Gastrocnemius medialis (tissue), 4 donors: ENCODE data around the gene ORM1. TPM values are rescaled to one million over a fixed set of nuclear protein-coding genes. Genes with fewer than 3 reads are reported as not detected.

Experiments
- ATAC-seq, 2 donors: fragments of 150-250 bp; one replicate each; pipeline ENCODE4 v1.9.1; 2016
- DNase-seq, 2 donors: peaks; one replicate each; pipeline ENCODE4 v3.0.0-alpha.2; 2019
- H3K27ac ChIP-seq, 4 donors: fragments of 200-600 bp; sonication (generic); 1 replicate in 1 of 4; 2 replicates in 3 of 4; pipeline ENCODE4 v1.5.1; 2016 to 2018; ENCODE audit warnings: mild to moderate bottlenecking in 2 of 4, moderate library complexity in 1 of 4
- H3K27me3 ChIP-seq, 3 donors: fragments of 200-600 bp; sonication (generic) in 2 of 3; 1 replicate in 1 of 3; 2 replicates in 2 of 3; pipeline versions ENCODE4 v1.5.1 to v1.6.0; 2016 to 2019; ENCODE audit warnings: mild to moderate bottlenecking in 1 of 3, moderate library complexity in 1 of 3
- H3K36me3 ChIP-seq, 2 donors: fragments of 200-600 bp; sonication (generic) in 1 of 2; one replicate each; pipeline ENCODE4 v1.5.1; 2017 to 2018
- H3K4me1 ChIP-seq, 2 donors: fragments of 200-600 bp; sonication (generic) in 1 of 2; one replicate each; pipeline ENCODE4 v1.5.1; 2016 to 2017; ENCODE audit warnings: mild to moderate bottlenecking in 2 of 2
- H3K4me3 ChIP-seq, 4 donors: fragments of 200-600 bp; sonication (generic) in 3 of 4; 1 replicate in 1 of 4; 2 replicates in 3 of 4; pipeline ENCODE4 v1.5.1; 2016 to 2019; ENCODE audit warnings: mild to moderate bottlenecking in 2 of 4
- H3K9me3 ChIP-seq, 3 donors: fragments of 200-600 bp; sonication (generic) in 2 of 3; 1 replicate in 1 of 3; 2 replicates in 2 of 3; pipeline ENCODE4 v1.5.1; 2016 to 2019
- POLR2A ChIP-seq, 2 donors: fragments of 450-650 bp; IDR thresholded peaks; one replicate each; pipeline ENCODE4 v1.6.1; 2017; ENCODE audit warnings: antibody characterized with exemption in 2 of 2, mild to moderate bottlenecking in 2 of 2, moderate library complexity in 2 of 2
- in situ Hi-C, 4 donors: fragments of 200-750 bp; cut with MboI; loops; one replicate each; pipeline versions ENCODE4 v1.15.0 to v1.8.0; 2017; ENCODE audit warnings: low sequenced_read_pairs in 4 of 4
- intact Hi-C: fragments of 100-400 bp; cut with DNase I; formaldehyde crosslinking; loops from one replicate; pipeline ENCODE4 v1.15.1; 2023; ENCODE audit warnings: low total_unique reads
- total RNA-seq, 4 donors: library from RNA; depleted of rRNA; stranded (reverse); fragments of >200 nt; gene quantifications; one replicate each; pipeline versions ENCODE4 v1.1.0 to v1.2.3, GENCODE V29; 2016
- TF ChIP-seq, protein P1 (sequence below), 5 experiments: fragments of 450-650 bp in 3 of 5; fragments of 200-600 bp in 2 of 5; sonication (generic) in 2 of 5; IDR thresholded peaks in 4 of 5; conservative IDR thresholded peaks in 1 of 5; 1 replicate in 4 of 5; 2 replicates in 1 of 5; pipeline ENCODE4 v1.5.1; 2016 to 2019; ENCODE audit warnings: antibody characterized with exemption in 5 of 5, mild to moderate bottlenecking in 3 of 5, moderate library complexity in 3 of 5

ORM1 gene
- total RNA-seq, 4 donors from 2014 or later: 33.5 to 92.8 TPM; not detected in 2

GRCh38 chr9:114366334-114367128, 43.6 kb downstream of the ORM1 start:
- no peaks in the 10 kb centered on the region for H3K4me1 ChIP-seq
- intact Hi-C loops (no loop called here), in situ Hi-C loops (no loop called here)
- TF ChIP-seq, protein P1, sequence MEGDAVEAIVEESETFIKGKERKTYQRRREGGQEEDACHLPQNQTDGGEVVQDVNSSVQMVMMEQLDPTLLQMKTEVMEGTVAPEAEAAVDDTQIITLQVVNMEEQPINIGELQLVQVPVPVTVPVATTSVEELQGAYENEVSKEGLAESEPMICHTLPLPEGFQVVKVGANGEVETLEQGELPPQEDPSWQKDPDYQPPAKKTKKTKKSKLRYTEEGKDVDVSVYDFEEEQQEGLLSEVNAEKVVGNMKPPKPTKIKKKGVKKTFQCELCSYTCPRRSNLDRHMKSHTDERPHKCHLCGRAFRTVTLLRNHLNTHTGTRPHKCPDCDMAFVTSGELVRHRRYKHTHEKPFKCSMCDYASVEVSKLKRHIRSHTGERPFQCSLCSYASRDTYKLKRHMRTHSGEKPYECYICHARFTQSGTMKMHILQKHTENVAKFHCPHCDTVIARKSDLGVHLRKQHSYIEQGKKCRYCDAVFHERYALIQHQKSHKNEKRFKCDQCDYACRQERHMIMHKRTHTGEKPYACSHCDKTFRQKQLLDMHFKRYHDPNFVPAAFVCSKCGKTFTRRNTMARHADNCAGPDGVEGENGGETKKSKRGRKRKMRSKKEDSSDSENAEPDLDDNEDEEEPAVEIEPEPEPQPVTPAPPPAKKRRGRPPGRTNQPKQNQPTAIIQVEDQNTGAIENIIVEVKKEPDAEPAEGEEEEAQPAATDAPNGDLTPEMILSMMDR (IDR thresholded peaks at IDR 0.05 in 4 of 5, conservative IDR thresholded peaks at IDR 0.05 in 1 of 5): no peak
- no peak for TF ChIP-seq POLR2A (IDR thresholded peaks at IDR 0.05)
- H3K36me3 ChIP-seq: no peaks in the 10 kb centered on the region
- H3K27me3 ChIP-seq: no peaks in the 10 kb centered on the region
- DNase-seq (no peak), ATAC-seq (no peak)
- no peak overlapping the region for H3K4me3 ChIP-seq
- H3K27ac ChIP-seq: peak overlapping the region in 2 of 4 donors; percentile 13 to 25
- no peaks in the 10 kb centered on the region for H3K9me3 ChIP-seq

- in situ Hi-C loops (no loop called here), intact Hi-C loops (no loop called here)
- Histone ChIP-seq H3K4me1 (peaks cover 0 to 1% of the 10 kb centered on the region in 2 donors), H3K4me3 (no peak overlapping the region), H3K27ac (peak overlapping the region in 1 of 4 donors; percentile 13), H3K27me3 (no peaks in the 10 kb centered on the region), H3K9me3 (no peaks in the 10 kb centered on the region), H3K36me3 (no peaks in the 10 kb centered on the region)
- ATAC-seq (no peak), DNase-seq (no peak)
- TF ChIP-seq, protein P1 (IDR thresholded peaks at IDR 0.05 in 4 of 5, conservative IDR thresholded peaks at IDR 0.05 in 1 of 5): no peak
- no peak for TF ChIP-seq POLR2A (IDR thresholded peaks at IDR 0.05)
Observed at GRCh38 chr9:114367366-114367765, 44.5 kb downstream of the ORM1 start.

DNA sequence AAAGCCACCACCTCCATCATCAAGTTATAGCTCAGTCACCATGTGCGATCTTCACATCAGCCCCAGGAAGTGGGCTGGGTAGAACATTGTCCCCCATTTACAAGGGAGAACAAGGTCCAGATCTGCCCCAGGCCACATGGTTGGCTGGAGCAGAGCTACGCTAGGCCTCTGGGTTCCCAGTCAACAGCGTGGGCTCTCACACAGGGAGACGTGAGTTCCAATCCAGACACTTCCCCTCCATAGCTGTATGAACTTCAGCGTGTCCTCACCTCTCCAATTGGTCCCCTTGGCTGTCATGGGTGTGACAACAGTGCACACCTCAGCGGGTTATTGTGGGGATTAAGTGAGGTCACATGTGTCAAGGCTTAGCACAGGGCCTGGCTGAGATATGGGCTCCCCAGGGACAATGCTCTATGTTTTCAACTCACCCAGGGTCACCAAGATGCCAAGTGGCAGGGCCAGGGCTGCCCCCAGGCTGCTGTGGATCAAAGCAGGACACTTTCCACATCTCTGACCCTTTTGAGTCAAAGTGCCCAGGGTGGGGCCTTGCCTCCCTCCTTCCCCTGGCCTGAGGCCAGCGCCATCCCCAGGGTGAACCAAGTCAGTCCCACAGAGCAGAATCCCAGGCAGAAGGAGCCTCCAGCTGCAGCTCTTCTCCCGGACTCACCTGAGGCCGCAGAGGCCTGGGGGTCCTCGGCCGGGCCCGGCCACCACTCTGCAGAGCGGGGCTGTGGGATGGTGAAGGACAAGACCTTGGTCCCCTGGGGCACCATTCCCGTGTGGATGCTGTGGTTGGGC, 45.1 kb downstream of the ORM1 start:
- in situ Hi-C loops (no loop called here), intact Hi-C loops (no loop called here)
- H3K27me3 ChIP-seq: no peaks in the 10 kb centered on the region
- no peaks in the 10 kb centered on the region for H3K36me3 ChIP-seq
- TF ChIP-seq, protein P1 (IDR thresholded peaks at IDR 0.05 in 4 of 5, conservative IDR thresholded peaks at IDR 0.05 in 1 of 5): no peak
- DNase-seq: no peak
- H3K4me3 ChIP-seq: no peak overlapping the region
- H3K27ac ChIP-seq: no peak overlapping the region
- ATAC-seq: no peak
- no peaks in the 10 kb centered on the region for H3K9me3 ChIP-seq
- H3K4me1 ChIP-seq: peaks cover 0 to 5% of the 10 kb centered on the region in 2 donors

GRCh38 chr9:114369216-114370130, 46.6 kb downstream of the ORM1 start:
- H3K4me3 ChIP-seq: no peak overlapping the region
- in situ Hi-C loops: no loop called here
- no peaks in the 10 kb centered on the region for H3K27me3 ChIP-seq
- no peak for ATAC-seq
- H3K36me3 ChIP-seq: no peaks in the 10 kb centered on the region
- H3K4me1 ChIP-seq: peaks cover 0 to 5% of the 10 kb centered on the region in 2 donors
- TF ChIP-seq, protein P1 (IDR thresholded peaks at IDR 0.05 in 4 of 5, conservative IDR thresholded peaks at IDR 0.05 in 1 of 5): no peak
- intact Hi-C loops: no loop called here
- no peak for DNase-seq
- H3K9me3 ChIP-seq: no peaks in the 10 kb centered on the region
- H3K27ac ChIP-seq: no peak overlapping the region
